Hepatocyte (in vitro differentiated cells): ENCODE measurements around the gene TRABD. TPM values are rescaled to one million over a fixed set of nuclear protein-coding genes. Genes with fewer than 3 reads are reported as not detected.

Experiments used
- DNase-seq: peaks from one replicate; pipeline ENCODE4 v3.0.0-alpha.2; 2016; ENCODE audit warnings: low spot score
- H2AFZ ChIP-seq: fragments of 200-600 bp; sonication (generic); 2 replicates; pipeline ENCODE4 v1.6.0; 2016; ENCODE audit warnings: antibody characterized with exemption, mild to moderate bottlenecking
- H3K27ac ChIP-seq: fragments of 200-600 bp; sonication (generic); 2 replicates; pipeline ENCODE4 v1.5.1; 2016; ENCODE audit warnings: mild to moderate bottlenecking
- H3K27me3 ChIP-seq: fragments of 200-600 bp; sonication (generic); 2 replicates; pipeline ENCODE4 v1.6.1; 2016
- H3K36me3 ChIP-seq: fragments of 200-600 bp; sonication (generic); replicated peaks from 2 replicates; pipeline ENCODE4 v1.5.1; 2016; ENCODE audit warnings: low read depth; ENCODE audit not compliant: insufficient read depth
- H3K4me1 ChIP-seq: fragments of 200-600 bp; sonication (generic); 2 replicates; pipeline ENCODE4 v1.5.1; 2016; ENCODE audit warnings: mild to moderate bottlenecking, moderate library complexity; ENCODE audit not compliant: insufficient read depth
- H3K4me2 ChIP-seq: fragments of 200-600 bp; sonication (generic); 2 replicates; pipeline ENCODE4 v1.6.0; 2016
- H3K4me3 ChIP-seq: fragments of 200-600 bp; sonication (generic); 2 replicates; pipeline ENCODE4 v1.5.1; 2016; ENCODE audit warnings: mild to moderate bottlenecking
- H3K79me2 ChIP-seq: fragments of 200-600 bp; sonication (generic); 2 replicates; pipeline ENCODE4 v1.6.0; 2017; ENCODE audit warnings: mild to moderate bottlenecking
- H3K9me2 ChIP-seq: fragments of 200-600 bp; sonication (generic); replicated peaks from 2 replicates; pipeline ENCODE4 v1.6.0; 2017; ENCODE audit warnings: mild to moderate bottlenecking; ENCODE audit not compliant: insufficient read depth
- H3K9me3 ChIP-seq: fragments of 200-600 bp; sonication (generic); 2 replicates; pipeline ENCODE4 v1.5.1; 2016; ENCODE audit warnings: low read depth, mild to moderate bottlenecking
- H4K20me1 ChIP-seq: fragments of 200-600 bp; sonication (generic); 2 replicates; pipeline ENCODE4 v1.6.0; 2016; ENCODE audit warnings: mild to moderate bottlenecking; ENCODE audit not compliant: insufficient read depth, poor library complexity, severe bottlenecking
- EZH2 ChIP-seq: fragments of 200-600 bp; sonication (generic); IDR thresholded peaks from 2 replicates; pipeline ENCODE4 v1.6.1; 2016; ENCODE audit warnings: antibody characterized with exemption, mild to moderate bottlenecking, borderline replicate concordance
- EZH2phosphoT487 ChIP-seq: fragments of 200-600 bp; sonication (generic); IDR thresholded peaks from one replicate; pipeline ENCODE4 v1.6.1; 2018; ENCODE audit warnings: antibody characterized with exemption, mild to moderate bottlenecking, low read depth, moderate library complexity; ENCODE audit not compliant: unreplicated experiment, severe bottlenecking
- WGBS: methylation state at CpG from one replicate; pipeline ENCODE4 v1.1.6; 2016; ENCODE audit warnings: low lambda C conversion rate; ENCODE audit errors: missing lambda C conversion rate; 5-methylcytosine and 5-hydroxymethylcytosine counted together
- polyA plus RNA-seq: library from polyadenylated mRNA; unstranded; fragments of >200 nt; fragmentation: Nextera tagmentation; extraction: Ambion mirVana; gene quantifications from 2 replicates; pipeline ENCODE4 v1.2.1, GENCODE V29; 2016
- total RNA-seq: library from RNA; depleted of rRNA; stranded (reverse); fragments of >200 nt; gene quantifications from 2 replicates; pipeline ENCODE4 v1.2.3, GENCODE V29; 2014
- TF ChIP-seq, protein P1 (sequence below): fragments of 200-600 bp; sonication (generic); IDR thresholded peaks from 2 replicates; pipeline ENCODE4 v1.5.1; 2016; ENCODE audit warnings: antibody characterized with exemption, mild to moderate bottlenecking; ENCODE audit not compliant: poor library complexity

Gene TRABD
- total and polyA plus RNA-seq, 2 experiments from 2014 or later, result 25.9 to 62.3 TPM

- H2AFZ ChIP-seq, result peak overlapping the region; percentile 56
- DNase-seq, result peak; percentile 53
- H3K27ac ChIP-seq, result peak overlapping the region; percentile 71
Measured at GRCh38 chr22:50199829-50200460, 14.2 kb downstream of the TRABD start.

GRCh38 chr22:50200461-50201190, 14.9 kb downstream of the TRABD start, which contains the start of gene SELENOO:
Gene SELENOO, plus strand, starts transcription at chr22:50201011. Its CDS starts 26 bp downstream, at chr22:50201037.
- H3K4me2 ChIP-seq, result peak within 1 kb of the TSS; percentile 99
- peak within 1 kb of the TSS; percentile 93 for H3K4me3 ChIP-seq
- H3K79me2 ChIP-seq, result peaks cover 40% of the 10 kb centered on the region
- H3K27ac ChIP-seq, result peak within 1 kb of the TSS; percentile 73
- no peaks in the 10 kb centered on the region for H3K9me3 ChIP-seq
- no peaks in the 10 kb centered on the region for H3K36me3 ChIP-seq
- WGBS, result 1% methylated on average over 42 of the region's 105 CpGs
- H3K27me3 ChIP-seq, result no peaks in the 10 kb centered on the region
- peaks cover 17% of the 10 kb centered on the region for H3K4me1 ChIP-seq
- TF ChIP-seq, protein P1, sequence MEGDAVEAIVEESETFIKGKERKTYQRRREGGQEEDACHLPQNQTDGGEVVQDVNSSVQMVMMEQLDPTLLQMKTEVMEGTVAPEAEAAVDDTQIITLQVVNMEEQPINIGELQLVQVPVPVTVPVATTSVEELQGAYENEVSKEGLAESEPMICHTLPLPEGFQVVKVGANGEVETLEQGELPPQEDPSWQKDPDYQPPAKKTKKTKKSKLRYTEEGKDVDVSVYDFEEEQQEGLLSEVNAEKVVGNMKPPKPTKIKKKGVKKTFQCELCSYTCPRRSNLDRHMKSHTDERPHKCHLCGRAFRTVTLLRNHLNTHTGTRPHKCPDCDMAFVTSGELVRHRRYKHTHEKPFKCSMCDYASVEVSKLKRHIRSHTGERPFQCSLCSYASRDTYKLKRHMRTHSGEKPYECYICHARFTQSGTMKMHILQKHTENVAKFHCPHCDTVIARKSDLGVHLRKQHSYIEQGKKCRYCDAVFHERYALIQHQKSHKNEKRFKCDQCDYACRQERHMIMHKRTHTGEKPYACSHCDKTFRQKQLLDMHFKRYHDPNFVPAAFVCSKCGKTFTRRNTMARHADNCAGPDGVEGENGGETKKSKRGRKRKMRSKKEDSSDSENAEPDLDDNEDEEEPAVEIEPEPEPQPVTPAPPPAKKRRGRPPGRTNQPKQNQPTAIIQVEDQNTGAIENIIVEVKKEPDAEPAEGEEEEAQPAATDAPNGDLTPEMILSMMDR, result no peak
- TF ChIP-seq EZH2 (no peak), EZH2phosphoT487 (no peak)
- H3K9me2 ChIP-seq, result no peaks in the 10 kb centered on the region
- peak; percentile 95 for DNase-seq
- H2AFZ ChIP-seq, result peak within 1 kb of the TSS; percentile 56
- peaks cover 31% of the 10 kb centered on the region for H4K20me1 ChIP-seq

More at GRCh38 chr22:50199829-50200460, 14.2 kb downstream of the TRABD start:
- Histone ChIP-seq H3K36me3 (no peaks in the 10 kb centered on the region), H3K9me3 (no peaks in the 10 kb centered on the region), H3K79me2 (peaks cover 37% of the 10 kb centered on the region), H3K4me2 (peak overlapping the region; percentile 94), H3K27me3 (no peaks in the 10 kb centered on the region), H4K20me1 (peaks cover 31% of the 10 kb centered on the region), H3K4me3 (peak overlapping the region; percentile 37), H3K4me1 (peaks cover 17% of the 10 kb centered on the region), H3K9me2 (no peaks in the 10 kb centered on the region)
- 9% methylated on average over 13 of the region's 34 CpGs for WGBS
- TF ChIP-seq, protein P1, result no peak
- TF ChIP-seq EZH2 (no peak), EZH2phosphoT487 (no peak)

DNA sequence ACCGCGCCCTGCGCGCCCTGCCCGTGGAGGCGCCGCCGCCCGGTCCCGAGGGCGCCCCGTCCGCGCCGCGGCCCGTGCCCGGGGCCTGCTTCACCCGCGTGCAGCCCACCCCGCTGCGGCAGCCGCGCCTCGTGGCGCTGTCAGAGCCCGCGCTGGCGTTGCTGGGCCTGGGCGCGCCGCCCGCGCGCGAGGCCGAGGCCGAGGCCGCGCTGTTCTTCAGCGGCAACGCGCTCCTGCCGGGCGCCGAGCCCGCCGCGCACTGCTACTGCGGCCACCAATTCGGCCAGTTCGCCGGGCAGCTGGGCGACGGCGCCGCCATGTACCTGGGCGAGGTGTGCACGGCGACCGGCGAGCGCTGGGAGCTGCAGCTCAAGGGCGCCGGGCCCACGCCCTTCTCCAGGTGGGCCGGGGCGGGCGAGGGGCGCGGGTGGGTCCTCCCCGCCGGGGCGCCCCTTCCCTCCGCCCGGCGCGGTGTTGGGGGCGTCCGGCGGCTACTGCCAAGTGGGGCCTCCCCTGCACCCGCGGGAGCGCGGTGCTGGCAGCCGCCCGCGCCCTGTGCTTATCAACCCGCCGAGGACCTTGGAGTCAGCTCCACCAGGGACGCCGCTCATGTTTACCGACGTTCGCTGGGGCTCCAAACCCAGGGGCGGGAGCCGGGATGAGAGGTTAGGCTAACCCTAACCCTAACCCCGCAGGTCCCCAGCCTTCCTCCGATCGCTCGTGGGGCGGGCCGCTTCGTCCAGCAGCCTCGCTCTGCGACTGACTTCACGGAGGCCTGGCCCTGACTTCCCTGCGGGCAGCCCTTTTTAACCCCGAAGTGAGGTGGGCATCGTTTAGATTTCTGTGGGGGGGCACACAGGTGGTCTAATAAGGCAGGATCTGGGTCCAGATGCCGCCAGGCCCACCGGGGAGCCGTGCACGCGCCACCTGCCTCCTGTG, 15.7 kb downstream of the TRABD start:
- Histone ChIP-seq H4K20me1 (peaks cover 31% of the 10 kb centered on the region), H3K4me1 (peaks cover 17% of the 10 kb centered on the region)
- WGBS, result 4% methylated on average over 83 of the region's 115 CpGs

More for the DNA sequence above, 15.7 kb downstream of the TRABD start:
- H3K79me2 ChIP-seq, result peaks cover 47% of the 10 kb centered on the region
- no peak overlapping the region for H2AFZ ChIP-seq
- no peaks in the 10 kb centered on the region for H3K9me2 ChIP-seq
- peak overlapping the region; percentile 73 for H3K27ac ChIP-seq
- peak overlapping the region; percentile 93 for H3K4me3 ChIP-seq
- H3K4me2 ChIP-seq, result peak overlapping the region; percentile 99
- H3K27me3 ChIP-seq, result no peaks in the 10 kb centered on the region
- no peaks in the 10 kb centered on the region for H3K9me3 ChIP-seq
- peak; percentile 68 for DNase-seq
- no peaks in the 10 kb centered on the region for H3K36me3 ChIP-seq
- TF ChIP-seq EZH2 (no peak), EZH2phosphoT487 (no peak)
- TF ChIP-seq, protein P1, result no peak
